H7 (cell line): Measurements from ENCODE around the gene ZNRF1. TPM values are rescaled to one million over a fixed set of nuclear protein-coding genes. Genes with fewer than 3 reads are reported as not detected.
"Not testable (repeated sequence)": the region's sequence is repeated elsewhere in the genome, so short reads cannot be mapped to it uniquely, and the experiment has no call there.

ENCODE experiments used
- DNase-seq: peaks from one replicate; pipeline ENCODE4 v3.0.0; 2012
- H3K27me3 ChIP-seq: 2 replicates; pipeline ENCODE4 v1.6.0; 2011; ENCODE audit warnings: mild to moderate bottlenecking, low read length; ENCODE audit not compliant: control insufficient read depth, insufficient read depth
- H3K36me3 ChIP-seq: replicated peaks from 2 replicates; pipeline ENCODE4 v1.5.1; 2011; ENCODE audit warnings: low read length; ENCODE audit not compliant: control insufficient read depth, insufficient read depth
- H3K4me3 ChIP-seq: 2 replicates; pipeline ENCODE4 v1.5.1; 2011; ENCODE audit warnings: low read depth, mild to moderate bottlenecking, control low read depth, low read length, moderate library complexity; ENCODE audit not compliant: insufficient read depth
- total RNA-seq: library from RNA; depleted of rRNA; stranded (reverse); fragments of >200 nt; shearing (Covaris generic); gene quantifications from 2 replicates; pipeline ENCODE4 v1.2.3, GENCODE V29; 2014

The ZNRF1 gene
- total RNA-seq, 1 experiment from 2014 or later = 37.3 TPM

GRCh38 chr16:75012380-75013081 is 13.7 kb downstream of the ZNRF1 start:
- Histone ChIP-seq H3K27me3 (no peaks in the 10 kb centered on the region), H3K4me3 (no peak overlapping the region), H3K36me3 (no peaks in the 10 kb centered on the region)
- DNase-seq = no peak

GRCh38 chr16:75013123-75013522 is 14.3 kb downstream of the ZNRF1 start:
- not testable (repeated sequence) for H3K4me3 ChIP-seq, DNase-seq, H3K36me3 ChIP-seq, H3K27me3 ChIP-seq

GRCh38 chr16:75014318-75014717 is 15.5 kb downstream of the ZNRF1 start:
- no peaks in the 10 kb centered on the region for H3K27me3 ChIP-seq
- no peaks in the 10 kb centered on the region for H3K36me3 ChIP-seq
- no peak overlapping the region for H3K4me3 ChIP-seq
- DNase-seq = no peak

- DNase-seq, H3K36me3 ChIP-seq, H3K4me3 ChIP-seq, H3K27me3 ChIP-seq: not testable (repeated sequence)
Measured at GRCh38 chr16:75016451-75017081, 17.7 kb downstream of the ZNRF1 start.

- Histone ChIP-seq H3K36me3 (no peaks in the 10 kb centered on the region), H3K27me3 (no peaks in the 10 kb centered on the region), H3K4me3 (no peak overlapping the region)
- no peak for DNase-seq
Measured at GRCh38 chr16:75017670-75018525, 19.1 kb downstream of the ZNRF1 start.

- H3K27me3 ChIP-seq = no peaks in the 10 kb centered on the region
- H3K4me3 ChIP-seq = no peak overlapping the region
- DNase-seq = no peak
- H3K36me3 ChIP-seq = no peaks in the 10 kb centered on the region
Measured at GRCh38 chr16:75019007-75019406, 20.2 kb downstream of the ZNRF1 start.

GRCh38 chr16:75019586-75019985 is 20.8 kb downstream of the ZNRF1 start:
- H3K36me3 ChIP-seq = no peaks in the 10 kb centered on the region
- no peak for DNase-seq
- no peaks in the 10 kb centered on the region for H3K27me3 ChIP-seq
- no peak overlapping the region for H3K4me3 ChIP-seq

GRCh38 chr16:75021410-75021809 is 22.6 kb downstream of the ZNRF1 start:
- H3K36me3 ChIP-seq = no peaks in the 10 kb centered on the region
- no peaks in the 10 kb centered on the region for H3K27me3 ChIP-seq
- DNase-seq = no peak
- no peak overlapping the region for H3K4me3 ChIP-seq

GRCh38 chr16:75022567-75022966 is 23.7 kb downstream of the ZNRF1 start:
- no peak for DNase-seq

GRCh38 chr16:75023009-75023408 is 24.2 kb downstream of the ZNRF1 start:
- DNase-seq = no peak
- Histone ChIP-seq H3K36me3 (no peaks in the 10 kb centered on the region), H3K4me3 (no peak overlapping the region), H3K27me3 (no peaks in the 10 kb centered on the region)

More at GRCh38 chr16:75022567-75022966, 23.7 kb downstream of the ZNRF1 start:
- no peak overlapping the region for H3K4me3 ChIP-seq
- H3K27me3 ChIP-seq = no peaks in the 10 kb centered on the region
- no peaks in the 10 kb centered on the region for H3K36me3 ChIP-seq

- H3K4me3 ChIP-seq = no peak overlapping the region
- no peaks in the 10 kb centered on the region for H3K27me3 ChIP-seq
- no peaks in the 10 kb centered on the region for H3K36me3 ChIP-seq
- no peak for DNase-seq
Measured at GRCh38 chr16:75024182-75024581, 25.4 kb downstream of the ZNRF1 start.

- H3K27me3 ChIP-seq = no peaks in the 10 kb centered on the region
- DNase-seq = no peak
- no peak overlapping the region for H3K4me3 ChIP-seq
- no peaks in the 10 kb centered on the region for H3K36me3 ChIP-seq
Measured at GRCh38 chr16:75024594-75024993, 25.8 kb downstream of the ZNRF1 start.

- DNase-seq = no peak
Measured at GRCh38 chr16:75025761-75026160, 26.9 kb downstream of the ZNRF1 start.

GRCh38 chr16:75026239-75026891 is 27.5 kb downstream of the ZNRF1 start:
- not testable (repeated sequence) for H3K36me3 ChIP-seq, H3K27me3 ChIP-seq, H3K4me3 ChIP-seq, DNase-seq

More at GRCh38 chr16:75025761-75026160, 26.9 kb downstream of the ZNRF1 start:
- Histone ChIP-seq H3K27me3 (no peaks in the 10 kb centered on the region), H3K4me3 (no peak overlapping the region), H3K36me3 (no peaks in the 10 kb centered on the region)
